Body of pancreas (tissue), 4 donors: ENCODE data around the gene ANO2. TPM values are rescaled to one million over a fixed set of nuclear protein-coding genes. Genes with fewer than 3 reads are reported as not detected.

ENCODE experiments used
- ATAC-seq: fragments of 150-250 bp; one replicate; pipeline ENCODE4 v1.9.1; 2016
- DNase-seq, 4 donors: peaks; one replicate each; pipeline ENCODE4 v3.0.0-alpha.2; 2019
- H3K27ac ChIP-seq, 4 donors: fragments of 200-600 bp; sonication (generic); 1 replicate in 3 of 4; 2 replicates in 1 of 4; pipeline versions ENCODE4 v1.5.1 to v1.6.1; 2016 to 2019; ENCODE audit warnings: mild to moderate bottlenecking in 1 of 4, mixed read lengths in 1 of 4, moderate library complexity in 1 of 4
- H3K27me3 ChIP-seq, 2 donors: fragments of 200-600 bp; sonication (generic); one replicate each; pipeline ENCODE4 v1.6.0; 2016; ENCODE audit warnings: mild to moderate bottlenecking in 1 of 2
- H3K36me3 ChIP-seq, 2 donors: fragments of 200-600 bp; sonication (generic); replicated peaks in 1 of 2; 2 replicates each; pipeline ENCODE4 v1.5.1; 2016; ENCODE audit warnings: low read depth in 2 of 2; ENCODE audit not compliant: insufficient read depth in 1 of 2
- H3K4me1 ChIP-seq: fragments of 200-600 bp; sonication (generic); one replicate; pipeline ENCODE4 v1.6.0; 2016
- H3K4me3 ChIP-seq, 2 donors: fragments of 200-600 bp; sonication (generic); 1 replicate in 1 of 2; 2 replicates in 1 of 2; pipeline ENCODE4 v1.5.1; 2016 to 2019
- H3K9me3 ChIP-seq, 3 donors: fragments of 200-600 bp; sonication (generic); 1 replicate in 2 of 3; 2 replicates in 1 of 3; pipeline ENCODE4 v1.5.1; 2016
- CTCF ChIP-seq, 7 experiments: fragments of 450-650 bp in 4 of 7; fragments of 200-600 bp in 3 of 7; sonication (generic) in 3 of 7; IDR thresholded peaks; one replicate each; pipeline ENCODE4 v1.5.1; 2016 to 2019; ENCODE audit warnings: antibody characterized with exemption in 7 of 7
- POLR2A ChIP-seq, 3 donors: fragments of 450-650 bp; IDR thresholded peaks; one replicate each; pipeline ENCODE4 v1.6.1; 2016; ENCODE audit warnings: antibody characterized with exemption in 3 of 3, mild to moderate bottlenecking in 2 of 3
- WGBS, 2 donors: methylation state at CpG; one replicate each; pipeline ENCODE4 v1.1.5; 2017; 5-methylcytosine and 5-hydroxymethylcytosine counted together
- intact Hi-C: fragments of 100-400 bp; cut with DNase I; formaldehyde crosslinking; loops from one replicate; pipeline ENCODE4 v1.15.1; 2023
- total RNA-seq, 2 donors: library from RNA; depleted of rRNA; stranded (reverse); fragments of >200 nt; gene quantifications; one replicate each; pipeline ENCODE4 v1.1.0, GENCODE V29; 2016

The ANO2 gene
- total RNA-seq, 2 donors from 2014 or later = 2.1 to 4.3 TPM

- ATAC-seq = no peak
- no peaks in the 10 kb centered on the region for H3K9me3 ChIP-seq
- intact Hi-C loops = no loop called here
- no peak overlapping the region for H3K27ac ChIP-seq
- WGBS, 2 donors = 68% methylated on average over 3 of the region's 3 CpGs
- no peaks in the 10 kb centered on the region for H3K36me3 ChIP-seq
- TF ChIP-seq POLR2A (IDR thresholded peaks at IDR 0.05) = no peak
- TF ChIP-seq CTCF (IDR thresholded peaks at IDR 0.05) = no peak
- H3K4me1 ChIP-seq = no peaks in the 10 kb centered on the region
- DNase-seq = no peak
- H3K4me3 ChIP-seq = no peak overlapping the region
- no peaks in the 10 kb centered on the region for H3K27me3 ChIP-seq
These were observed 186.7 kb downstream of the ANO2 start for GRCh38 chr12:5758347-5758746.

GRCh38 chr12:5756338-5756842, 188.7 kb downstream of the ANO2 start:
- TF ChIP-seq POLR2A (IDR thresholded peaks at IDR 0.05) (no peak), CTCF (IDR thresholded peaks at IDR 0.05) (no peak)
- Histone ChIP-seq H3K9me3 (no peaks in the 10 kb centered on the region), H3K36me3 (no peaks in the 10 kb centered on the region), H3K27me3 (no peaks in the 10 kb centered on the region), H3K4me1 (no peaks in the 10 kb centered on the region), H3K27ac (no peak overlapping the region), H3K4me3 (no peak overlapping the region)
- DNase-seq (no peak), ATAC-seq (no peak)
- intact Hi-C loops = no loop called here
- 74% methylated on average over 4 to 5 of the region's 5 CpGs for WGBS, 2 donors

- Histone ChIP-seq H3K27me3 (no peaks in the 10 kb centered on the region), H3K9me3 (no peaks in the 10 kb centered on the region), H3K4me1 (no peaks in the 10 kb centered on the region), H3K36me3 (no peaks in the 10 kb centered on the region), H3K4me3 (no peak overlapping the region), H3K27ac (no peak overlapping the region)
- no peak for DNase-seq
- WGBS, 2 donors = 68 to 79% methylated on average over 12 of the region's 12 CpGs
- ATAC-seq = no peak
- TF ChIP-seq POLR2A (IDR thresholded peaks at IDR 0.05) = no peak
- TF ChIP-seq CTCF (IDR thresholded peaks at IDR 0.05) = no peak
- intact Hi-C loops = no loop called here
These were observed 197.0 kb downstream of the ANO2 start for GRCh38 chr12:5748027-5748426.

GRCh38 chr12:5746917-5747316, 198.1 kb downstream of the ANO2 start:
- H3K4me3 ChIP-seq = no peak overlapping the region
- DNase-seq (no peak), ATAC-seq (no peak)
- H3K4me1 ChIP-seq = no peaks in the 10 kb centered on the region
- intact Hi-C loops = no loop called here
- H3K36me3 ChIP-seq = no peaks in the 10 kb centered on the region
- no peaks in the 10 kb centered on the region for H3K9me3 ChIP-seq
- 78 to 86% methylated on average over 6 of the region's 6 CpGs for WGBS, 2 donors
- H3K27ac ChIP-seq = no peak overlapping the region
- TF ChIP-seq POLR2A (IDR thresholded peaks at IDR 0.05) = no peak
- TF ChIP-seq CTCF (IDR thresholded peaks at IDR 0.05) = no peak
- no peaks in the 10 kb centered on the region for H3K27me3 ChIP-seq
